HCT116 (cell line): ENCODE results near the gene HIP1. TPM values are rescaled to one million over a fixed set of nuclear protein-coding genes. Genes with fewer than 3 reads are reported as not detected.
"Not testable (repeated sequence)": the region's sequence is repeated elsewhere in the genome, so short reads cannot be mapped to it uniquely, and the experiment has no call there.

Experiments used
- ATAC-seq: fragments of 200-7000 bp; cut with Tn5 transposase; 2 replicates; pipeline ENCODE4 v1.9.1; 2020; ENCODE audit warnings: mild to moderate bottlenecking, moderate library complexity
- BruUV-seq: library from RNA; stranded (reverse); fragments of 400-500 nt; replicated peaks from 2 replicates; lab custom pipeline; 2021; lab: Mats Ljungman, UMichigan
- CTCF ChIA-PET: fragments of 300-600 bp; sonication (Branson Sonifier 250); formaldehyde crosslinking; loops from one replicate; lab custom pipeline; 2021; ENCODE audit warnings: antibody characterized with exemption; lab: Charles Lee
- POLR2A ChIA-PET: fragments of 300-600, 350-600 bp; sonication (Branson Sonifier 250); formaldehyde crosslinking; loops from one replicate; lab custom pipeline; 2021; ENCODE audit warnings: antibody characterized with exemption; lab: Charles Lee
- RAD21 ChIA-PET, 2 experiments: fragments of 300-600 bp; sonication (Branson Sonifier 250); formaldehyde crosslinking; loops; one replicate each; lab custom pipeline; 2023; ENCODE audit warnings: low total read pairs in 2 of 2; ENCODE audit not compliant: uncharacterized antibody in 2 of 2, unreplicated experiment in 2 of 2, low non-redundant PET in 1 of 2; lab: Charles Lee
- DNase-seq: peaks from one replicate; pipeline ENCODE4 v3.0.0-alpha.2; 2010; ENCODE audit warnings: low read depth, low spot score
- H2AFZ ChIP-seq: fragments of 200-600 bp; shearing (Covaris generic), sonication (generic); 2 replicates; pipeline ENCODE4 v1.6.1; 2017; ENCODE audit warnings: low read depth, mixed run types, mixed read lengths, antibody characterized with exemption, low read length; ENCODE audit not compliant: poor library complexity, severe bottlenecking
- H3K27ac ChIP-seq: 2 replicates; pipeline ENCODE4 v1.5.1; 2012; ENCODE audit warnings: low read depth, low read length
- H3K27me3 ChIP-seq: fragments of 200-600 bp; sonication (generic); 2 replicates; pipeline ENCODE4 v1.6.1; 2016; ENCODE audit warnings: mixed run types, low read length, mixed read lengths; ENCODE audit not compliant: insufficient read depth
- H3K36me3 ChIP-seq, 2 experiments: fragments of 200-500 bp in 1 of 2; fragments of 200-600 bp in 1 of 2; sonication (Bioruptor generic) in 1 of 2; sonication (generic) in 1 of 2; 2 replicates each; pipeline versions ENCODE4 v1.5.1 to v1.6.1; 2014 to 2016; ENCODE audit warnings: low read length in 2 of 2, inconsistent platforms in 1 of 2, mixed read lengths in 1 of 2, mixed run types in 1 of 2; ENCODE audit not compliant: insufficient read depth in 2 of 2, control insufficient read depth in 1 of 2
- H3K4me1 ChIP-seq, 2 experiments: fragments of 200-600 bp in 1 of 2; sonication (generic) in 1 of 2; 2 replicates each; pipeline versions ENCODE4 v1.5.1 to v1.6.1; 2012 to 2017; ENCODE audit warnings: low read length in 2 of 2, inconsistent platforms in 1 of 2, mild to moderate bottlenecking in 1 of 2, mixed read lengths in 1 of 2, mixed run types in 1 of 2, moderate library complexity in 1 of 2; ENCODE audit not compliant: insufficient read depth in 2 of 2, control insufficient read depth in 1 of 2
- H3K4me2 ChIP-seq: fragments of 200-600 bp; sonication (generic); 2 replicates; pipeline ENCODE4 v1.6.1; 2017; ENCODE audit warnings: mixed run types, low read length, mixed read lengths
- H3K4me3 ChIP-seq, 2 experiments: fragments of 200-600 bp in 1 of 2; sonication (generic) in 1 of 2; replicated peaks in 1 of 2; 2 replicates each; pipeline ENCODE4 v1.5.1; 2011 to 2016; ENCODE audit warnings: low read length in 2 of 2, control low read depth in 1 of 2, low read depth in 1 of 2, mild to moderate bottlenecking in 1 of 2, mixed read lengths in 1 of 2, mixed run types in 1 of 2
- H3K79me2 ChIP-seq: fragments of 200-600 bp; sonication (generic); 2 replicates; pipeline ENCODE4 v1.6.1; 2017; ENCODE audit warnings: mild to moderate bottlenecking, mixed run types, low read length, moderate library complexity, mixed read lengths; ENCODE audit not compliant: insufficient read depth
- H3K9ac ChIP-seq: fragments of 200-600 bp; sonication (generic); 2 replicates; pipeline ENCODE4 v1.6.1; 2016; ENCODE audit warnings: low read length, mixed read lengths
- H3K9me2 ChIP-seq: fragments of 200-600 bp; sonication (generic), shearing (Covaris generic); 2 replicates; pipeline ENCODE4 v1.6.1; 2017; ENCODE audit warnings: mixed run types, mild to moderate bottlenecking, moderate library complexity; ENCODE audit not compliant: insufficient read depth
- H3K9me3 ChIP-seq, 2 experiments: fragments of 200-500 bp in 1 of 2; fragments of 200-600 bp in 1 of 2; sonication (Bioruptor generic) in 1 of 2; sonication (generic) in 1 of 2; 2 replicates each; pipeline ENCODE4 v1.6.1; 2014 to 2017; ENCODE audit warnings: low read length in 2 of 2, mixed read lengths in 2 of 2, inconsistent platforms in 1 of 2, low read depth in 1 of 2, mild to moderate bottlenecking in 1 of 2, mixed run types in 1 of 2, moderate library complexity in 1 of 2; ENCODE audit not compliant: control insufficient read depth in 1 of 2, insufficient read depth in 1 of 2
- H4K20me1 ChIP-seq: fragments of 200-600 bp; sonication (generic), shearing (Covaris generic); 2 replicates; pipeline ENCODE4 v1.6.1; 2017; ENCODE audit warnings: mixed run types, mild to moderate bottlenecking, moderate library complexity; ENCODE audit not compliant: insufficient read depth
- CEBPB ChIP-seq: IDR thresholded peaks from 2 replicates; pipeline ENCODE4 v1.6.1; 2012; ENCODE audit warnings: low read depth
- EGR1 ChIP-seq: IDR thresholded peaks from 2 replicates; pipeline ENCODE4 v1.6.1; 2012; ENCODE audit warnings: low read depth
- EZH2phosphoT487 ChIP-seq: fragments of 200-600 bp; IDR thresholded peaks from 2 replicates; pipeline ENCODE4 v1.6.1; 2018; ENCODE audit warnings: antibody characterized with exemption, borderline replicate concordance
- SIN3A ChIP-seq: IDR thresholded peaks from 2 replicates; pipeline ENCODE4 v1.6.1; 2012; ENCODE audit warnings: low read depth
- SRF ChIP-seq: IDR thresholded peaks from 2 replicates; pipeline ENCODE4 v1.6.1; 2012; ENCODE audit warnings: low read depth
- intact Hi-C: fragments of 100-400 bp; cut with micrococcal nuclease; formaldehyde crosslinking; loops from 2 replicates; pipeline ENCODE4 v1.10.0; 2022
- total RNA-seq: library from RNA; stranded (reverse); gene quantifications from one replicate; pipeline ENCODE4 v1.2.1, GENCODE V29; 2021; ENCODE audit not compliant: unreplicated experiment

The HIP1 gene
- total RNA-seq, 1 experiment from 2014 or later = 22.1 TPM

GRCh38 chr7:75559355-75559975 is 179.3 kb downstream of the HIP1 start:
- Histone ChIP-seq H3K27ac (no peak overlapping the region), H3K36me3 (peaks cover 3 to 5% of the 10 kb centered on the region in 2 experiments; a peak in 1 of 4 replicates), H4K20me1 (no peaks in the 10 kb centered on the region), H2AFZ (no peak overlapping the region), H3K4me2 (no peak overlapping the region), H3K9me2 (no peaks in the 10 kb centered on the region), H3K79me2 (no peaks in the 10 kb centered on the region), H3K9ac (no peak overlapping the region), H3K4me3 (no peak overlapping the region), H3K9me3 (no peaks in the 10 kb centered on the region), H3K27me3 (no peaks in the 10 kb centered on the region), H3K4me1 (no peaks in the 10 kb centered on the region)
- no peak for TF ChIP-seq CEBPB
- no peak for DNase-seq
- POLR2A ChIA-PET = no interaction called here
- intact Hi-C loops = no loop called here
- CTCF ChIA-PET = no interaction called here
- RAD21 ChIA-PET = no interaction called here
- no peak for ATAC-seq
- BruUV-seq = no TSS peak

GRCh38 chr7:75556835-75557234 is 181.9 kb downstream of the HIP1 start:
- POLR2A ChIA-PET, H3K4me2 ChIP-seq, H3K79me2 ChIP-seq, H3K27me3 ChIP-seq, DNase-seq, RAD21 ChIA-PET, H3K4me3 ChIP-seq, H3K4me1 ChIP-seq, H3K36me3 ChIP-seq, CTCF ChIA-PET, intact Hi-C loops, BruUV-seq, H3K27ac ChIP-seq, ATAC-seq, H3K9me2 ChIP-seq, H4K20me1 ChIP-seq, H3K9ac ChIP-seq, H2AFZ ChIP-seq, H3K9me3 ChIP-seq: not testable (repeated sequence)

GRCh38 chr7:75555736-75556135 is 183.0 kb downstream of the HIP1 start:
- H3K4me2 ChIP-seq = no peak overlapping the region
- DNase-seq (no peak), ATAC-seq (no peak)
- BruUV-seq = no TSS peak
- ChIA-PET CTCF (no interaction called here), RAD21 (no interaction called here), POLR2A (no interaction called here)
- H3K36me3 ChIP-seq = peaks cover 3 to 5% of the 10 kb centered on the region in 2 experiments; a peak in 2 of 4 replicates
- intact Hi-C loops = no loop called here
- no peak overlapping the region for H3K4me3 ChIP-seq
- H3K9ac ChIP-seq = no peak overlapping the region
- no peaks in the 10 kb centered on the region for H3K4me1 ChIP-seq
- H3K9me3 ChIP-seq = no peaks in the 10 kb centered on the region
- no peak overlapping the region for H3K27ac ChIP-seq
- no peaks in the 10 kb centered on the region for H4K20me1 ChIP-seq
- H3K9me2 ChIP-seq = no peaks in the 10 kb centered on the region
- no peaks in the 10 kb centered on the region for H3K27me3 ChIP-seq
- no peak overlapping the region for H2AFZ ChIP-seq
- TF ChIP-seq EZH2phosphoT487 (no peak), SIN3A (no peak), EGR1 (no peak), CEBPB (no peak), SRF (no peak)
- no peaks in the 10 kb centered on the region for H3K79me2 ChIP-seq
